Mucosa of descending colon (tissue), 3 donors: ENCODE data around the gene MUTYH. TPM values are rescaled to one million over a fixed set of nuclear protein-coding genes. Genes with fewer than 3 reads are reported as not detected.

Experiments
- ATAC-seq: fragments of 200-7000 bp; cut with Tn5 transposase; one replicate; pipeline ENCODE4 v1.9.1; 2020; ENCODE audit warnings: mild to moderate bottlenecking, moderate library complexity
- DNase-seq, 3 donors: peaks; one replicate each; pipeline ENCODE4 v3.0.0-alpha.2; 2020
- H3K36me3 ChIP-seq: fragments of 200-600 bp; one replicate; pipeline ENCODE4 v1.8.0; 2021; ENCODE audit warnings: low read depth, mild to moderate bottlenecking
- H3K4me1 ChIP-seq: fragments of 200-600 bp; one replicate; pipeline ENCODE4 v1.8.0; 2021; ENCODE audit warnings: low read depth, mild to moderate bottlenecking
- H3K4me3 ChIP-seq: fragments of 200-600 bp; one replicate; pipeline ENCODE4 v1.8.0; 2021; ENCODE audit warnings: mild to moderate bottlenecking
- H3K9me3 ChIP-seq: fragments of 200-600 bp; one replicate; pipeline ENCODE4 v1.8.0; 2021; ENCODE audit warnings: mild to moderate bottlenecking
- CTCF ChIP-seq: fragments of 200-600 bp; IDR thresholded peaks from one replicate; pipeline ENCODE4 v1.8.0; 2022; ENCODE audit warnings: antibody characterized with exemption, mild to moderate bottlenecking
- intact Hi-C, 2 donors: fragments of 100-400 bp; cut with DNase I in 1 of 2; cut with micrococcal nuclease in 1 of 2; formaldehyde crosslinking; loops; one replicate each; pipeline versions ENCODE4 v1.11.0 to v1.11.1; 2022; cut with DNase I, micrococcal nuclease
- total RNA-seq, 3 donors: library from RNA; stranded (reverse); fragmentation: NEBNext Ultra II Directional in 2 of 3; extraction: Animal tissue kit (Norgen Biotek cat#: 25700) in 2 of 3; gene quantifications; one replicate each; pipeline versions ENCODE4 v1.2.1 to v1.2.4, GENCODE V29; 2021 to 2023
- donor health status: DM: no; HTN: no; CAD: no; lungs with moderate emphysema.
- donor health status: DM: no; HTN: no; CAD: no.
- donor health status: DM: no; HTN: yes; CAD: no.

MUTYH gene
- total RNA-seq, 3 donors from 2014 or later, result 30.0 to 43.1 (median 35.8) TPM

GRCh38 chr1:45380730-45381129 lies 40.5 kb upstream of the MUTYH start:
- H3K36me3 ChIP-seq, result no peaks in the 10 kb centered on the region
- DNase-seq, result no peak
- no peak overlapping the region for H3K4me3 ChIP-seq
- intact Hi-C loops, result no loop called here
- no peak for ATAC-seq
- no peak for TF ChIP-seq CTCF
- no peaks in the 10 kb centered on the region for H3K9me3 ChIP-seq
- H3K4me1 ChIP-seq, result no peaks in the 10 kb centered on the region

GRCh38 chr1:45380125-45380524 lies 39.9 kb upstream of the MUTYH start:
- intact Hi-C loops, result no loop called here
- H3K4me3 ChIP-seq, result no peak overlapping the region

GRCh38 chr1:45379524-45379923 lies 39.3 kb upstream of the MUTYH start:
- DNase-seq, result no peak
- Histone ChIP-seq H3K4me1 (no peaks in the 10 kb centered on the region), H3K9me3 (no peaks in the 10 kb centered on the region), H3K4me3 (no peak overlapping the region), H3K36me3 (no peaks in the 10 kb centered on the region)
- ATAC-seq, result no peak
- intact Hi-C loops, result no loop called here
- TF ChIP-seq CTCF, result no peak

More at GRCh38 chr1:45380125-45380524, 39.9 kb upstream of the MUTYH start:
- Histone ChIP-seq H3K4me1 (no peaks in the 10 kb centered on the region), H3K36me3 (no peaks in the 10 kb centered on the region), H3K9me3 (no peaks in the 10 kb centered on the region)
- TF ChIP-seq CTCF, result no peak
- DNase-seq (no peak), ATAC-seq (no peak)

GRCh38 chr1:45378184-45378583 lies 37.9 kb upstream of the MUTYH start:
- Histone ChIP-seq H3K4me1 (no peaks in the 10 kb centered on the region), H3K4me3 (no peak overlapping the region), H3K9me3 (no peaks in the 10 kb centered on the region), H3K36me3 (no peaks in the 10 kb centered on the region)
- intact Hi-C loops, result no loop called here
- ATAC-seq (no peak), DNase-seq (no peak)
- no peak for TF ChIP-seq CTCF

GRCh38 chr1:45375104-45376090 lies 35.2 kb upstream of the MUTYH start:
- intact Hi-C loops, result no loop called here
- Histone ChIP-seq H3K36me3 (no peaks in the 10 kb centered on the region), H3K9me3 (no peaks in the 10 kb centered on the region), H3K4me3 (no peak overlapping the region), H3K4me1 (no peaks in the 10 kb centered on the region)
- no peak for ATAC-seq
- DNase-seq, result no peak
- TF ChIP-seq CTCF, result no peak
